Measurements from ENCODE around the gene AAGAB. TPM values are rescaled to one million over a fixed set of nuclear protein-coding genes. Genes with fewer than 3 reads are reported as not detected.
A peak's percentile ranks its signal among the peaks of the same experiment; 100 is the strongest.

The AAGAB gene
- total RNA-seq, 1 donor from 2014 or later = 31.0 TPM

- H3K36me3 Mint-ChIP-seq = peaks cover 39% of the 10 kb centered on the region
- H3K27me3 Mint-ChIP-seq (ENCODE audit: low read depth) = no peaks in the 10 kb centered on the region
These were observed 68.7 kb downstream of the AAGAB start for GRCh38 chr15:67185621-67186225.

GRCh38 chr15:67185051-67185450 lies 69.4 kb downstream of the AAGAB start:
- Mint-ChIP-seq H3K4me1 (peaks cover 30% of the 10 kb centered on the region), H3K27ac (peak overlapping the region; percentile 26)
- DNase-seq (ENCODE audit: low spot score in 2 of 2, unreplicated experiment in 2 of 2) = peak in 1 of 2 experiments; percentile 21

More at GRCh38 chr15:67185621-67186225, 68.7 kb downstream of the AAGAB start:
- peak overlapping the region; percentile 73 for H3K27ac Mint-ChIP-seq
- TF ChIP-seq CTCF (IDR thresholded peaks at IDR 0.05; ENCODE audit: unreplicated experiment) = no peak
- H3K4me3 Mint-ChIP-seq = no peak overlapping the region
- DNase-seq (ENCODE audit: low spot score in 2 of 2, unreplicated experiment in 2 of 2) = no peak
- no peaks in the 10 kb centered on the region for H3K9me3 Mint-ChIP-seq
- H3K4me1 Mint-ChIP-seq = peaks cover 30% of the 10 kb centered on the region

GRCh38 chr15:67184208-67184925 lies 70.1 kb downstream of the AAGAB start:
- DNase-seq (ENCODE audit: low spot score in 2 of 2, unreplicated experiment in 2 of 2) = peak in 1 of 2 experiments; percentile 31
- Mint-ChIP-seq H3K27ac (peak overlapping the region; percentile 70), H3K4me3 (no peak overlapping the region), H3K36me3 (peaks cover 46% of the 10 kb centered on the region), H3K4me1 (peaks cover 37% of the 10 kb centered on the region), H3K9me3 (no peaks in the 10 kb centered on the region), H3K27me3 (ENCODE audit: low read depth) (no peaks in the 10 kb centered on the region)
- TF ChIP-seq CTCF (IDR thresholded peaks at IDR 0.05; ENCODE audit: unreplicated experiment) = no peak

More at GRCh38 chr15:67185051-67185450, 69.4 kb downstream of the AAGAB start:
- H3K9me3 Mint-ChIP-seq = no peaks in the 10 kb centered on the region
- H3K4me3 Mint-ChIP-seq = no peak overlapping the region
- no peaks in the 10 kb centered on the region for H3K27me3 Mint-ChIP-seq (ENCODE audit: low read depth)
- peaks cover 39% of the 10 kb centered on the region for H3K36me3 Mint-ChIP-seq
- TF ChIP-seq CTCF (IDR thresholded peaks at IDR 0.05; ENCODE audit: unreplicated experiment) = no peak

GRCh38 chr15:67183443-67184169 lies 70.9 kb downstream of the AAGAB start:
- no peak for TF ChIP-seq CTCF (IDR thresholded peaks at IDR 0.05; ENCODE audit: unreplicated experiment)
- H3K4me3 Mint-ChIP-seq = no peak overlapping the region
- DNase-seq (ENCODE audit: low spot score in 2 of 2, unreplicated experiment in 2 of 2) = no peak
- peak overlapping the region; percentile 70 for H3K27ac Mint-ChIP-seq
- H3K36me3 Mint-ChIP-seq = peaks cover 41% of the 10 kb centered on the region
- H3K4me1 Mint-ChIP-seq = peaks cover 38% of the 10 kb centered on the region
- H3K9me3 Mint-ChIP-seq = no peaks in the 10 kb centered on the region
- no peaks in the 10 kb centered on the region for H3K27me3 Mint-ChIP-seq (ENCODE audit: low read depth)

- no peak for TF ChIP-seq CTCF (IDR thresholded peaks at IDR 0.05; ENCODE audit: unreplicated experiment)
- Mint-ChIP-seq H3K36me3 (peaks cover 37% of the 10 kb centered on the region), H3K9me3 (no peaks in the 10 kb centered on the region), H3K27ac (no peak overlapping the region), H3K4me1 (peaks cover 48% of the 10 kb centered on the region), H3K27me3 (ENCODE audit: low read depth) (no peaks in the 10 kb centered on the region), H3K4me3 (no peak overlapping the region)
- DNase-seq (ENCODE audit: low spot score in 2 of 2, unreplicated experiment in 2 of 2) = no peak
These were observed 73.2 kb downstream of the AAGAB start for GRCh38 chr15:67181221-67181639.

Data from mesothelial cell of epicardium (in vitro differentiated cells).